ENCODE measurements around the gene DOK6. TPM values are rescaled to one million over a fixed set of nuclear protein-coding genes. Genes with fewer than 3 reads are reported as not detected.

The DOK6 gene
- total RNA-seq, 1 experiment from 2014 or later = 4.1 TPM

DNA sequence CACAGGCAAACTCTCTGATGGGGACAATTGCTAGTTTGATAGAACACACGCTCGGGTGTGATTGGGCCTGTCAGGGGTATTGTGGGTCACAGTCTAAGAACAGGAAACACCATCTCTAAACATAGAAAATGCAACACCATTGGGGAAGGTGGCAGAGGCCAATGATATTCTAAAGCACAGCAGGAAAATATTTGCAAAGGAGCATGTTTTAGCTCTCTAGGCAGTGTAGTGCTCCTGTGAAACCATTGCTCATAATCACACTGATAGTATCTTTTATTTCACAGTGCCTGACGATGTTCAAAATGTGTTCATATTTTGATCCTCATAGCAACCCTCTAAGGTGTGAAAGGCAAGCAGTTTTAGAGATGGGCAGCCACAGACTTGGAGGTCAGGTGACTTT, 322.7 kb downstream of the DOK6 start:
- Mint-ChIP-seq H3K4me3 (no peak overlapping the region), H3K4me1 (peaks cover 12% of the 10 kb centered on the region), H3K27me3 (ENCODE audit: low read depth) (no peaks in the 10 kb centered on the region), H3K27ac (no peak overlapping the region), H3K36me3 (peaks cover 19% of the 10 kb centered on the region), H3K9me3 (peaks cover 22% of the 10 kb centered on the region)
- POLR2A ChIA-PET = no interaction called here
- CTCF ChIA-PET = no interaction called here
- DNase-seq (ENCODE audit: low spot score) (no peak), ATAC-seq (no peak)
- no peak for TF ChIP-seq HMGXB4 (CRISPR knock-in tag; IDR thresholded peaks at IDR 0.05)
- no peak for TF ChIP-seq IRF2 (CRISPR knock-in tag; IDR thresholded peaks at IDR 0.05; ENCODE audit: borderline replicate concordance, low read depth)
- no peak for TF ChIP-seq TCF7 (CRISPR knock-in tag; IDR thresholded peaks at IDR 0.05; ENCODE audit: low read depth)
- TF ChIP-seq FOXJ3 (CRISPR knock-in tag; IDR thresholded peaks at IDR 0.05; ENCODE audit: borderline replicate concordance) = no peak
- TF ChIP-seq, protein P1, sequence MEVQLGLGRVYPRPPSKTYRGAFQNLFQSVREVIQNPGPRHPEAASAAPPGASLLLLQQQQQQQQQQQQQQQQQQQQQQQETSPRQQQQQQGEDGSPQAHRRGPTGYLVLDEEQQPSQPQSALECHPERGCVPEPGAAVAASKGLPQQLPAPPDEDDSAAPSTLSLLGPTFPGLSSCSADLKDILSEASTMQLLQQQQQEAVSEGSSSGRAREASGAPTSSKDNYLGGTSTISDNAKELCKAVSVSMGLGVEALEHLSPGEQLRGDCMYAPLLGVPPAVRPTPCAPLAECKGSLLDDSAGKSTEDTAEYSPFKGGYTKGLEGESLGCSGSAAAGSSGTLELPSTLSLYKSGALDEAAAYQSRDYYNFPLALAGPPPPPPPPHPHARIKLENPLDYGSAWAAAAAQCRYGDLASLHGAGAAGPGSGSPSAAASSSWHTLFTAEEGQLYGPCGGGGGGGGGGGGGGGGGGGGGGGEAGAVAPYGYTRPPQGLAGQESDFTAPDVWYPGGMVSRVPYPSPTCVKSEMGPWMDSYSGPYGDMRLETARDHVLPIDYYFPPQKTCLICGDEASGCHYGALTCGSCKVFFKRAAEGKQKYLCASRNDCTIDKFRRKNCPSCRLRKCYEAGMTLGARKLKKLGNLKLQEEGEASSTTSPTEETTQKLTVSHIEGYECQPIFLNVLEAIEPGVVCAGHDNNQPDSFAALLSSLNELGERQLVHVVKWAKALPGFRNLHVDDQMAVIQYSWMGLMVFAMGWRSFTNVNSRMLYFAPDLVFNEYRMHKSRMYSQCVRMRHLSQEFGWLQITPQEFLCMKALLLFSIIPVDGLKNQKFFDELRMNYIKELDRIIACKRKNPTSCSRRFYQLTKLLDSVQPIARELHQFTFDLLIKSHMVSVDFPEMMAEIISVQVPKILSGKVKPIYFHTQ (CRISPR knock-in tag; IDR thresholded peaks at IDR 0.05) = no peak

DNA sequence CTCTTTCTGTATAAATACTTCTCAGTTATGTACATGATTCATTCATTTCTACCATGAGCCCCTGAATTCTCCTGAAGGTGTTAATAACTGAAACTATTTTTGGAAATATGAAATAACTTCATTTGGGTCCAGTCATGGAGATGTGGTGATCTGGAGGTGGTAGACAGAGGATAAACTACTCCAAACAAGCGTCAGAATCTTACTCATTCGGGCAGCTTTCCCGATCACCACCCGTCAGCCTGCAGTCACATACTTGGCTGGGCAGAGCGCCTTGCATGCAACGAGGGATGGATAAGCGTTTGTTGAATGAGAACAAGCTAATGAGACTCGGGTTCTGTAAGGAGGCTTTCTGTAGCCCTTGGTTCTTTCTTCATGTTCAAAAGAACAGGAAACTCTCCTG, 324.3 kb downstream of the DOK6 start:
- no peak for TF ChIP-seq FOXP1 (CRISPR knock-in tag; IDR thresholded peaks at IDR 0.05; ENCODE audit: borderline replicate concordance)
- TF ChIP-seq, protein P2, sequence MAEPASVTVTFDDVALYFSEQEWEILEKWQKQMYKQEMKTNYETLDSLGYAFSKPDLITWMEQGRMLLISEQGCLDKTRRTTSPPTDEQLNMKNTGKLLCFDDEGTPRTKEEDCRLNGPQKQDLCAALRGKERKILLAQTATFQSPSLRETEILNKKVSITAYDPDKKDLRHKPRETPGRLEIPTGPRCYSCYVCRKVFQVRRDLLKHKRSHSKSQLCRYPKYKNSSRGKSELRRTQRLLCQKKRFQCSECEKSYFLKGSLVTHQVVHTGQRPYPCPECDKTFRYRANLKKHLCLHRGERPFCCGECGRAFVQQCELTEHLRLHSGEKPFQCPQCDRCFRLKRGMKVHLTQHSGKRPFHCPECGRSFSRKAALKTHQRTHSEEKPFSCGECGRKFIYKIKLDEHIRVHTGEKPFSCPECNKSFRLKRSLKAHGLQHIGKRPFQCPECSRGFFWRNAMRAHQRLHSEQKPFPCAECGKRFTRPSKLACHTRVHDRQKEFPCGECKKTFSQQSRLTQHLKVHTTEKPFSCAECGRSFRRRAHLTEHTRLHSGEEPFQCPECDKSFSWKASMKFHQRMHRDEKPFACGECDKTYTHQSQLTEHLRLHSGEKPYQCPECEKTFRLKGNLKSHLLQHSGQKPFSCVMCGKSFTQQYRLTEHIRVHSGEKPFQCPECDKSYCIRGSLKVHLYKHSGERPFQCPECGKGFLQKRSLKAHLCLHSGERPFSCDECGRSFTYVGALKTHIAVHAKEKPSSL (CRISPR knock-in tag; conservative IDR thresholded peaks at IDR 0.05) = no peak
- TF ChIP-seq SP1 (CRISPR knock-in tag; conservative IDR thresholded peaks at IDR 0.05) = no peak
- TF ChIP-seq CBFB (CRISPR knock-in tag; IDR thresholded peaks at IDR 0.05; ENCODE audit: low read depth) = no peak
- TF ChIP-seq ZNF671 (CRISPR knock-in tag; IDR thresholded peaks at IDR 0.05) = no peak
- TF ChIP-seq OVOL2 (CRISPR knock-in tag; IDR thresholded peaks at IDR 0.05; ENCODE audit: borderline replicate concordance) = no peak
- TF ChIP-seq, protein P3, sequence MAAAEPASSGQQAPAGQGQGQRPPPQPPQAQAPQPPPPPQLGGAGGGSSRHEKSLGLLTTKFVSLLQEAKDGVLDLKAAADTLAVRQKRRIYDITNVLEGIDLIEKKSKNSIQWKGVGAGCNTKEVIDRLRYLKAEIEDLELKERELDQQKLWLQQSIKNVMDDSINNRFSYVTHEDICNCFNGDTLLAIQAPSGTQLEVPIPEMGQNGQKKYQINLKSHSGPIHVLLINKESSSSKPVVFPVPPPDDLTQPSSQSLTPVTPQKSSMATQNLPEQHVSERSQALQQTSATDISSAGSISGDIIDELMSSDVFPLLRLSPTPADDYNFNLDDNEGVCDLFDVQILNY (CRISPR knock-in tag; IDR thresholded peaks at IDR 0.05) = no peak
- Mint-ChIP-seq H3K4me3 (no peak overlapping the region), H3K27ac (no peak overlapping the region), H3K27me3 (ENCODE audit: low read depth) (no peaks in the 10 kb centered on the region), H3K9me3 (peaks cover 6% of the 10 kb centered on the region; the same call in 1 of the 2 replicates), H3K4me1 (peaks cover 17% of the 10 kb centered on the region), H3K36me3 (0 out of 2 replicates have a peak, but pooled peaks cover 4% of the 10 kb centered on the region)
- no peak for ATAC-seq
- ChIA-PET POLR2A (no interaction called here), CTCF (no interaction called here)
- DNase-seq (ENCODE audit: low spot score) = no peak

- CTCF ChIA-PET = interaction anchor here (0.6 kb wide), 1 partner anchor 55 kb away, joined by 4 read pairs; no protein-coding TSS in a partner anchor
- Mint-ChIP-seq H3K4me1 (peaks cover 17% of the 10 kb centered on the region), H3K27me3 (ENCODE audit: low read depth) (no peaks in the 10 kb centered on the region), H3K9me3 (no peaks in the 10 kb centered on the region), H3K4me3 (no peak overlapping the region), H3K36me3 (no peaks in the 10 kb centered on the region), H3K27ac (no peak overlapping the region)
- no peak for ATAC-seq
- POLR2A ChIA-PET = no interaction called here
- no peak for DNase-seq (ENCODE audit: low spot score)
- no peak for TF ChIP-seq RORB (CRISPR knock-in tag; IDR thresholded peaks at IDR 0.05)
- no peak for TF ChIP-seq MLX (CRISPR knock-in tag; IDR thresholded peaks at IDR 0.05)
- TF ChIP-seq, protein P4, sequence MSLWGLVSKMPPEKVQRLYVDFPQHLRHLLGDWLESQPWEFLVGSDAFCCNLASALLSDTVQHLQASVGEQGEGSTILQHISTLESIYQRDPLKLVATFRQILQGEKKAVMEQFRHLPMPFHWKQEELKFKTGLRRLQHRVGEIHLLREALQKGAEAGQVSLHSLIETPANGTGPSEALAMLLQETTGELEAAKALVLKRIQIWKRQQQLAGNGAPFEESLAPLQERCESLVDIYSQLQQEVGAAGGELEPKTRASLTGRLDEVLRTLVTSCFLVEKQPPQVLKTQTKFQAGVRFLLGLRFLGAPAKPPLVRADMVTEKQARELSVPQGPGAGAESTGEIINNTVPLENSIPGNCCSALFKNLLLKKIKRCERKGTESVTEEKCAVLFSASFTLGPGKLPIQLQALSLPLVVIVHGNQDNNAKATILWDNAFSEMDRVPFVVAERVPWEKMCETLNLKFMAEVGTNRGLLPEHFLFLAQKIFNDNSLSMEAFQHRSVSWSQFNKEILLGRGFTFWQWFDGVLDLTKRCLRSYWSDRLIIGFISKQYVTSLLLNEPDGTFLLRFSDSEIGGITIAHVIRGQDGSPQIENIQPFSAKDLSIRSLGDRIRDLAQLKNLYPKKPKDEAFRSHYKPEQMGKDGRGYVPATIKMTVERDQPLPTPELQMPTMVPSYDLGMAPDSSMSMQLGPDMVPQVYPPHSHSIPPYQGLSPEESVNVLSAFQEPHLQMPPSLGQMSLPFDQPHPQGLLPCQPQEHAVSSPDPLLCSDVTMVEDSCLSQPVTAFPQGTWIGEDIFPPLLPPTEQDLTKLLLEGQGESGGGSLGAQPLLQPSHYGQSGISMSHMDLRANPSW (CRISPR knock-in tag; conservative IDR thresholded peaks at IDR 0.05; ENCODE audit: low read depth) = no peak
- no peak for TF ChIP-seq SMAD4 (CRISPR knock-in tag; IDR thresholded peaks at IDR 0.05)
- TF ChIP-seq, protein P5, sequence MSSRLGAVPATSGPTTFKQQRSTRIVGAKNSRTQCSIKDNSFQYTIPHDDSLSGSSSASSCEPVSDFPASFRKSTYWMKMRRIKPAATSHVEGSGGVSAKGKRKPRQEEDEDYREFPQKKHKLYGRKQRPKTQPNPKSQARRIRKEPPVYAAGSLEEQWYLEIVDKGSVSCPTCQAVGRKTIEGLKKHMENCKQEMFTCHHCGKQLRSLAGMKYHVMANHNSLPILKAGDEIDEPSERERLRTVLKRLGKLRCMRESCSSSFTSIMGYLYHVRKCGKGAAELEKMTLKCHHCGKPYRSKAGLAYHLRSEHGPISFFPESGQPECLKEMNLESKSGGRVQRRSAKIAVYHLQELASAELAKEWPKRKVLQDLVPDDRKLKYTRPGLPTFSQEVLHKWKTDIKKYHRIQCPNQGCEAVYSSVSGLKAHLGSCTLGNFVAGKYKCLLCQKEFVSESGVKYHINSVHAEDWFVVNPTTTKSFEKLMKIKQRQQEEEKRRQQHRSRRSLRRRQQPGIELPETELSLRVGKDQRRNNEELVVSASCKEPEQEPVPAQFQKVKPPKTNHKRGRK (CRISPR knock-in tag; IDR thresholded peaks at IDR 0.05; ENCODE audit: borderline replicate concordance) = no peak
- TF ChIP-seq ETV6 (CRISPR knock-in tag; IDR thresholded peaks at IDR 0.05) = no peak
Measured at GRCh38 chr18:69725855-69726508, 325.3 kb downstream of the DOK6 start.

All from WTC11 (cell line).